ENCODE data around the gene CYP4F8. TPM values are rescaled to one million over a fixed set of nuclear protein-coding genes. Genes with fewer than 3 reads are reported as not detected.

Gene CYP4F8
- total and polyA plus RNA-seq, 9 donors = 1.1 TPM; not detected in 8

- H3K36me3 ChIP-seq = no peaks in the 10 kb centered on the region
- TF ChIP-seq EP300 (IDR thresholded peaks at IDR 0.05) (no peak), POLR2A (IDR thresholded peaks at IDR 0.05) (no peak)
- TF ChIP-seq, protein P1, sequence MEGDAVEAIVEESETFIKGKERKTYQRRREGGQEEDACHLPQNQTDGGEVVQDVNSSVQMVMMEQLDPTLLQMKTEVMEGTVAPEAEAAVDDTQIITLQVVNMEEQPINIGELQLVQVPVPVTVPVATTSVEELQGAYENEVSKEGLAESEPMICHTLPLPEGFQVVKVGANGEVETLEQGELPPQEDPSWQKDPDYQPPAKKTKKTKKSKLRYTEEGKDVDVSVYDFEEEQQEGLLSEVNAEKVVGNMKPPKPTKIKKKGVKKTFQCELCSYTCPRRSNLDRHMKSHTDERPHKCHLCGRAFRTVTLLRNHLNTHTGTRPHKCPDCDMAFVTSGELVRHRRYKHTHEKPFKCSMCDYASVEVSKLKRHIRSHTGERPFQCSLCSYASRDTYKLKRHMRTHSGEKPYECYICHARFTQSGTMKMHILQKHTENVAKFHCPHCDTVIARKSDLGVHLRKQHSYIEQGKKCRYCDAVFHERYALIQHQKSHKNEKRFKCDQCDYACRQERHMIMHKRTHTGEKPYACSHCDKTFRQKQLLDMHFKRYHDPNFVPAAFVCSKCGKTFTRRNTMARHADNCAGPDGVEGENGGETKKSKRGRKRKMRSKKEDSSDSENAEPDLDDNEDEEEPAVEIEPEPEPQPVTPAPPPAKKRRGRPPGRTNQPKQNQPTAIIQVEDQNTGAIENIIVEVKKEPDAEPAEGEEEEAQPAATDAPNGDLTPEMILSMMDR (IDR thresholded peaks at IDR 0.05) = no peak
- no peaks in the 10 kb centered on the region for H3K27me3 ChIP-seq
- H3K9me3 ChIP-seq = no peaks in the 10 kb centered on the region
- H3K4me3 ChIP-seq = no peak overlapping the region
- no peaks in the 10 kb centered on the region for H3K4me1 ChIP-seq (ENCODE audit: insufficient read depth)
- WGBS, 3 donors = 50 to 54% (median 53%) methylated on average over 14 of the region's 14 CpGs
- DNase-seq = no peak
- no peak overlapping the region for H3K27ac ChIP-seq
- intact Hi-C loops (cut with DNase I) = no loop called here
These were observed 508 bp downstream of the CYP4F8 start for GRCh38 chr19:15615526-15615925.

GRCh38 chr19:15616183-15616582 is 1.2 kb downstream of the CYP4F8 start:
- Histone ChIP-seq H3K4me1 (ENCODE audit: insufficient read depth) (no peaks in the 10 kb centered on the region), H3K27ac (no peak overlapping the region), H3K4me3 (no peak overlapping the region), H3K27me3 (no peaks in the 10 kb centered on the region), H3K9me3 (no peaks in the 10 kb centered on the region), H3K36me3 (no peaks in the 10 kb centered on the region)
- DNase-seq = no peak
- TF ChIP-seq, protein P1 (IDR thresholded peaks at IDR 0.05) = no peak
- no peak for TF ChIP-seq POLR2A (IDR thresholded peaks at IDR 0.05)
- TF ChIP-seq EP300 (IDR thresholded peaks at IDR 0.05) = no peak
- intact Hi-C loops (cut with DNase I) = no loop called here
- 65 to 87% (median 84%) methylated on average over 4 of the region's 4 CpGs for WGBS, 3 donors

GRCh38 chr19:15616627-15617270 is 1.7 kb downstream of the CYP4F8 start:
- no peak overlapping the region for H3K27ac ChIP-seq
- TF ChIP-seq EP300 (IDR thresholded peaks at IDR 0.05) (no peak), POLR2A (IDR thresholded peaks at IDR 0.05) (no peak)
- TF ChIP-seq, protein P1 (IDR thresholded peaks at IDR 0.05) = no peak
- H3K4me3 ChIP-seq = no peak overlapping the region
- no peaks in the 10 kb centered on the region for H3K4me1 ChIP-seq (ENCODE audit: insufficient read depth)
- no peaks in the 10 kb centered on the region for H3K36me3 ChIP-seq
- WGBS, 3 donors = 45 to 56% (median 47%) methylated on average over 7 of the region's 7 CpGs
- intact Hi-C loops (cut with DNase I) = no loop called here
- H3K9me3 ChIP-seq = no peaks in the 10 kb centered on the region
- no peaks in the 10 kb centered on the region for H3K27me3 ChIP-seq
- DNase-seq = no peak

DNA sequence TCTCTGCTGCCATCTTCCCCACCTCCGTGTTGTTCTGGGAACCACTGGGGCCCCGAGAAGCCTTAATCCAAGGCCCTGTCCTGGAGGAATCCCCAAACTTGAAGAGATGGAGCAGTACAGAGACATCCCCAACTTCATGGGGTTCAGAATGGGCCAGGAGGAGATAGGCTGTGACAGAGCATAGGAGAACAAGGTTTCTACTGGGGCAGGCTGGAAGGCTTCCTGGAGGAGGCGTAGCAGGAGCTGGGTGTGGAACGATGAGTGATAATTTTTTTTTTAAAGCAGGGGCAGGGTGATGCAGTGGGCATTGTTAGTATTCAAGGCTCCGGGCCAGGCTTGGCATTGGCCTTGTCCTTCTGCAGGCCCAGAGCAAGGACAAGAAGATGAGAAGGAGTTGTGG is 3.3 kb downstream of the CYP4F8 start:
- no peak for DNase-seq
- WGBS, 3 donors = 77 to 79% (median 78%) methylated on average over 5 of the region's 5 CpGs
- intact Hi-C loops (cut with DNase I) = no loop called here

More for the DNA sequence above, 3.3 kb downstream of the CYP4F8 start:
- Histone ChIP-seq H3K4me1 (ENCODE audit: insufficient read depth) (no peaks in the 10 kb centered on the region), H3K4me3 (no peak overlapping the region), H3K27me3 (no peaks in the 10 kb centered on the region), H3K27ac (no peak overlapping the region), H3K36me3 (no peaks in the 10 kb centered on the region), H3K9me3 (no peaks in the 10 kb centered on the region)
- TF ChIP-seq EP300 (IDR thresholded peaks at IDR 0.05) (no peak), POLR2A (IDR thresholded peaks at IDR 0.05) (no peak)
- TF ChIP-seq, protein P1 (IDR thresholded peaks at IDR 0.05) = no peak
